ENCODE results near the gene APLP2.

Gene APLP2

DNA sequence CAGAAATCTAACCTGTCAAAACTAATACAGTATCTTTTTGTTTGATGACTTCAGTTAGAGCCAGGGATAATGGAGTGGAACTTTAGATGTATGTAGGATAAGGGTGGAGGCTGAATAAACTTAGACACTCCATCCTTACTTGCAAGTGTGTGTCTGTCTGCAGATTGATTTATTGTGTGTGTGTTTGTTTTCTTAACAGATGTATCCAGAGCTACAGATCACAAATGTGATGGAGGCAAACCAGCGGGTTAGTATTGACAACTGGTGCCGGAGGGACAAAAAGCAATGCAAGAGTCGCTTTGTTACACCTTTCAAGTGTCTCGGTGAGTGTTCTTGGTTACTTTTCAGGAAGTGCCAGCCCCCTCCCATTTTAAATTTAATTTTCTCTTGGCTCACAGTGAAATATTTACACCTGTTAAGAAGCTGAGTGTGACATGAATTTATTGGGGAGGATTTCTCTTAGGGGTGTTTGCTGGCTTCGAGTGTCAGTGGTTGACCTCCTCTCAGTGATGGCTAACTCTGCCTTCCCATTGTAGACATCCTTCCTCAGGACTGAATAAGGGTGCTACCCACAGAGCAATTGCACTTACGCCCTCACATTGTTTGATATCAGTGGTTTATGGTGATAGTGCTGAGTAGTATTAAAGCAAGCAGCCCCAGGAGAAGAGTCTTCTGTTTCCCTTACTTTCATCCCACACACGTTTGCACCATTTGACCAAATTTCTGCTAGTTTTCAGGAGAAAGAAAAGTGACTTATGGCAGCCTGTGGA, 40.8 kb downstream of the APLP2 start:
- CTCF ChIA-PET: no interaction called here
- Histone ChIP-seq H3K27ac (ENCODE audit: insufficient read depth in 1 of 2, low read depth in 1 of 2, low read length in 2 of 2, poor library complexity in 1 of 2, severe bottlenecking in 2 of 2) (no peak overlapping the region), H3K4me3 (ENCODE audit: control insufficient read depth in 1 of 7, extremely low read depth in 1 of 7, insufficient read depth in 4 of 7, low read depth in 2 of 7, low read length in 6 of 7) (no peak overlapping the region), H3K9me3 (ENCODE audit: control extremely low read depth in 1 of 5, control insufficient read depth in 4 of 5, insufficient read depth in 2 of 5, low read depth in 1 of 5, low read length in 4 of 5) (no peaks in the 10 kb centered on the region), H3K4me1 (ENCODE audit: control extremely low read depth in 1 of 4, control insufficient read depth in 4 of 4, insufficient read depth in 4 of 4, low read length in 3 of 4) (peaks cover 0 to 8% (median 2%) of the 10 kb centered on the region in 4 experiments), H3K36me3 (ENCODE audit: control insufficient read depth in 4 of 4, insufficient read depth in 4 of 4, low read length in 3 of 4) (peaks cover 4 to 43% (median 25%) of the 10 kb centered on the region in 4 experiments), H3K27me3 (replicated peaks in 2 of 5; ENCODE audit: control insufficient read depth in 4 of 5, insufficient read depth in 5 of 5, low read length in 4 of 5) (no peaks in the 10 kb centered on the region)
- DNase-seq: no peak
- POLR2A ChIA-PET: no interaction called here
- 98% methylated on average over 4 of the region's 7 CpGs for WGBS (ENCODE audit: insufficient coverage)

DNA sequence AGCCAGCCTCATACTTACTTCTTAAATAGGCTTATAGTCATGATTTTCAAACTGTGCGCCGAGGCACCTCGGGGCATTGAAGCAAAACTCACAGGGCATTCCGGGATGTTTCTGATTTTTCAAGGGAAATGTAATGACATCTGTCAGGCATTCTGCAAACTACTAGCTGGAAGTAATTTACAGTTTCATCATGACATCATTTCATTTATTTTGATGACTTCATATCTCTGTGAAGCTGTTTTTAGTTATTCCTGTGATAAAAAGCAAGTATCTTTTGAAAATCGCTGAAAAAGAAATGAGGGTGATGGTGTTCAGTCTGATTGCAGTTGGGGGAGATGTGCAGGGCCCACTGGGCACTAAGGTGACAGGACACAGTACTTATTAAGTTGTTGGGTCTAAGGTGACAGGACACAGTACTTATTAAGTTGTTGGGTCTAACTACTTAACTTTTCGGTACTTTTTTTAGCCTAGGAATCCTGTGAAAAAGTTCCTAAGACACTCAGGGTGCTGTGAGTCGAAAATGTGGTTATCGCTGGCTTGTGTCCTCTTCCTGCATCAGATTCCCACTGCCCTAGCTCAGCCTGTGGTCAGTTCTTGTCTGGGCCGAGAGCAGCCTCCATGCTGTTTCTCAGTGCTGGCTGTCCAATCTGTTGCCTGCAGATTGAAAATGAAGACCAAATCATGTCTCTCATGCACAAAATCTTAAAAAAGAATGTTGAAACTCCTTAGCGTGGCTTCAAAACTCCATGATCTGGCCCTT, 42.6 kb downstream of the APLP2 start:
- Histone ChIP-seq H3K9me3 (ENCODE audit: control extremely low read depth in 1 of 5, control insufficient read depth in 4 of 5, insufficient read depth in 2 of 5, low read depth in 1 of 5, low read length in 4 of 5) (no peaks in the 10 kb centered on the region), H3K36me3 (ENCODE audit: control insufficient read depth in 4 of 4, insufficient read depth in 4 of 4, low read length in 3 of 4) (peaks cover 4 to 43% (median 27%) of the 10 kb centered on the region in 4 experiments), H3K27me3 (replicated peaks in 2 of 5; ENCODE audit: control insufficient read depth in 4 of 5, insufficient read depth in 5 of 5, low read length in 4 of 5) (no peaks in the 10 kb centered on the region), H3K4me1 (ENCODE audit: control extremely low read depth in 1 of 4, control insufficient read depth in 4 of 4, insufficient read depth in 4 of 4, low read length in 3 of 4) (peaks cover 0 to 12% (median 4%) of the 10 kb centered on the region in 4 experiments), H3K4me3 (ENCODE audit: control insufficient read depth in 1 of 7, extremely low read depth in 1 of 7, insufficient read depth in 4 of 7, low read depth in 2 of 7, low read length in 6 of 7) (no peak overlapping the region), H3K27ac (ENCODE audit: insufficient read depth in 1 of 2, low read depth in 1 of 2, low read length in 2 of 2, poor library complexity in 1 of 2, severe bottlenecking in 2 of 2) (no peak overlapping the region)
- CTCF ChIA-PET: interaction anchor here (0.6 kb wide), 1 partner anchor 16 kb away, joined by 4 read pairs; no protein-coding TSS in a partner anchor
- POLR2A ChIA-PET: no interaction called here
- no peak for DNase-seq
- 99% methylated on average over 6 of the region's 10 CpGs for WGBS (ENCODE audit: insufficient coverage)

DNA sequence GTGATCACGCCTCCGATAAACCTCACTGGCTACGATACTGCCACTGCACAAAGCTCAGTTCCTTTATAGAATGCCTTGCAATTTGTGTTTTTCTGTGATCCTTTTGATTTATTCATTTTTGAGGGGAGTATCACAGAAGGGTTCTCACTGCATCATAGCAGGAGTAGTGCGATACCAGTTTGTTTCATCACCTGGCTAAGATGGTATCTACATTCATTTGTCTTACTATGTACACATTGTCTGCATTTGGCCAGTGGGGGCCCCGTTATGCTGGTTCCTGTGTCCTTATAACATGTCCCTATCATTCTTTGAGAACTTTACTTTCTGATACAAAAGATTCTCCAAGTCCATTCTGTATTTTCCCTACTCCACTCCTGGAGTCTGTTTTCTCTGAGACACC, 44.6 kb downstream of the APLP2 start:
- WGBS (ENCODE audit: insufficient coverage): 92% methylated on average over 2 of the region's 5 CpGs
- peaks cover 3 to 43% (median 27%) of the 10 kb centered on the region in 4 experiments for H3K36me3 ChIP-seq (ENCODE audit: control insufficient read depth in 4 of 4, insufficient read depth in 4 of 4, low read length in 3 of 4)
- CTCF ChIA-PET: interaction anchor here (0.8 to 9.1 kb wide), 5 partner anchors 10 to 193 kb away, joined by 3 to 71 read pairs (median 4); partner anchors contain the start of gene PRDM10
- POLR2A ChIA-PET: no interaction called here
- no peak overlapping the region for H3K4me3 ChIP-seq (ENCODE audit: control insufficient read depth in 1 of 7, extremely low read depth in 1 of 7, insufficient read depth in 4 of 7, low read depth in 2 of 7, low read length in 6 of 7)
- H3K27ac ChIP-seq (ENCODE audit: insufficient read depth in 1 of 2, low read depth in 1 of 2, low read length in 2 of 2, poor library complexity in 1 of 2, severe bottlenecking in 2 of 2): no peak overlapping the region
- no peaks in the 10 kb centered on the region for H3K27me3 ChIP-seq (replicated peaks in 2 of 5; ENCODE audit: control insufficient read depth in 4 of 5, insufficient read depth in 5 of 5, low read length in 4 of 5)
- DNase-seq: no peak
- H3K9me3 ChIP-seq (ENCODE audit: control extremely low read depth in 1 of 5, control insufficient read depth in 4 of 5, insufficient read depth in 2 of 5, low read depth in 1 of 5, low read length in 4 of 5): no peaks in the 10 kb centered on the region
- H3K4me1 ChIP-seq (ENCODE audit: control extremely low read depth in 1 of 4, control insufficient read depth in 4 of 4, insufficient read depth in 4 of 4, low read length in 3 of 4): peaks cover 12 to 24% (median 13%) of the 10 kb centered on the region in 4 experiments

- 92% methylated on average over 2 of the region's 4 CpGs for WGBS (ENCODE audit: insufficient coverage)
- Histone ChIP-seq H3K36me3 (ENCODE audit: control insufficient read depth in 4 of 4, insufficient read depth in 4 of 4, low read length in 3 of 4) (peaks cover 0 to 41% (median 24%) of the 10 kb centered on the region in 4 experiments), H3K4me1 (ENCODE audit: control extremely low read depth in 1 of 4, control insufficient read depth in 4 of 4, insufficient read depth in 4 of 4, low read length in 3 of 4) (peaks cover 12 to 26% (median 16%) of the 10 kb centered on the region in 4 experiments), H3K4me3 (ENCODE audit: control insufficient read depth in 1 of 7, extremely low read depth in 1 of 7, insufficient read depth in 4 of 7, low read depth in 2 of 7, low read length in 6 of 7) (no peak overlapping the region), H3K9me3 (ENCODE audit: control extremely low read depth in 1 of 5, control insufficient read depth in 4 of 5, insufficient read depth in 2 of 5, low read depth in 1 of 5, low read length in 4 of 5) (no peaks in the 10 kb centered on the region), H3K27ac (ENCODE audit: insufficient read depth in 1 of 2, low read depth in 1 of 2, low read length in 2 of 2, poor library complexity in 1 of 2, severe bottlenecking in 2 of 2) (no peak overlapping the region), H3K27me3 (replicated peaks in 2 of 5; ENCODE audit: control insufficient read depth in 4 of 5, insufficient read depth in 5 of 5, low read length in 4 of 5) (no peaks in the 10 kb centered on the region)
- ChIA-PET CTCF (interaction anchor here (0.8 to 9.1 kb wide), 6 partner anchors 9 to 193 kb away, joined by 3 to 71 read pairs (median 5); partner anchors contain the start of gene PRDM10), POLR2A (no interaction called here)
- no peak for DNase-seq
Observed at GRCh38 chr11:130114726-130115125, 45.0 kb downstream of the APLP2 start.

DNA sequence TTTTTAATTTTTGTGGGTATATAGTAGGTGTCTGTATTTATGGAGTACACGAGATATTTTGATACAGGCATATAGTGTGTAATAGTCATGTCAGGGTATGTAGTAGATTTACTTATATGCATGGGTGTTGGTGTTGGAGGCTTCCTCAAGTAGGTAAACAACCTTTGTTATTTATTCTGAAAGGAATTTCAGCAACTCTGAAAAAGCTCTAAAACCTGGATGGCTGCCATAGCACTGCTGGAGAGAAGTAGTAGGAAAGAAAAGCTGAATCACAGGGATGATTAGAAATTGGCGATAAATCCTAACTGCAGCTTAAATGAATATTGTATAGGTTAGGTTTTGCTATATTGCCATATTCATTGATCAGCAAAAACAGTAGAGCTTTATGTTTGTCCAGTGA, 45.5 kb downstream of the APLP2 start:
- peak overlapping the region in 1 of 2 experiments; percentile 35 for H3K27ac ChIP-seq (ENCODE audit: insufficient read depth in 1 of 2, low read depth in 1 of 2, low read length in 2 of 2, poor library complexity in 1 of 2, severe bottlenecking in 2 of 2)
- H3K4me1 ChIP-seq (ENCODE audit: control extremely low read depth in 1 of 4, control insufficient read depth in 4 of 4, insufficient read depth in 4 of 4, low read length in 3 of 4): peaks cover 12 to 26% (median 16%) of the 10 kb centered on the region in 4 experiments
- no peak for DNase-seq
- no peaks in the 10 kb centered on the region for H3K27me3 ChIP-seq (replicated peaks in 2 of 5; ENCODE audit: control insufficient read depth in 4 of 5, insufficient read depth in 5 of 5, low read length in 4 of 5)
- 100% methylated on average over 1 of the region's 2 CpGs for WGBS (ENCODE audit: insufficient coverage)
- H3K4me3 ChIP-seq (ENCODE audit: control insufficient read depth in 1 of 7, extremely low read depth in 1 of 7, insufficient read depth in 4 of 7, low read depth in 2 of 7, low read length in 6 of 7): no peak overlapping the region
- H3K36me3 ChIP-seq (ENCODE audit: control insufficient read depth in 4 of 4, insufficient read depth in 4 of 4, low read length in 3 of 4): peaks cover 0 to 36% (median 21%) of the 10 kb centered on the region in 4 experiments
- CTCF ChIA-PET: interaction anchor here (0.8 to 9.1 kb wide), 8 partner anchors 9 to 194 kb away, joined by 3 to 71 read pairs (median 4); partner anchors contain the start of gene PRDM10
- H3K9me3 ChIP-seq (ENCODE audit: control extremely low read depth in 1 of 5, control insufficient read depth in 4 of 5, insufficient read depth in 2 of 5, low read depth in 1 of 5, low read length in 4 of 5): no peaks in the 10 kb centered on the region
- POLR2A ChIA-PET: no interaction called here

DNA sequence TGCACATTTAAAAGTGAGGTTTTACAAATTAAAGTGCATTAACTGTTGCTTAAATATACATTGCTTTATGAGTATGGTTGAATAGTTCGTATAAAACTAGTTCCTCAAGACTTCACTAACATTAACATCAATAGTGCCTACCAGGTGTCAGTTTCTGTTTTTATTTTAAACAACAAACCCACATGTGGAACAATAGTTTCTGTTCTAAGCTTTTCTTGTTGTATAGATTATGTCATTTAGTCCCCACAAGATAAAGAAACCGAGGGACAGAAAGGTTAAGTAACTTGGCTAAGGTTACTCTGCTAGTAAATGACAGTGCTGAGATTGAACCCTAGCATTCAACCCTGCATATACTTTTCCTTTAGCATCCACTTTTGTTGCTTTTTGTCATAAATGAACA, 48.5 kb downstream of the APLP2 start:
- Histone ChIP-seq H3K4me3 (ENCODE audit: control insufficient read depth in 1 of 7, extremely low read depth in 1 of 7, insufficient read depth in 4 of 7, low read depth in 2 of 7, low read length in 6 of 7) (no peak overlapping the region), H3K9me3 (ENCODE audit: control extremely low read depth in 1 of 5, control insufficient read depth in 4 of 5, insufficient read depth in 2 of 5, low read depth in 1 of 5, low read length in 4 of 5) (no peaks in the 10 kb centered on the region), H3K27me3 (replicated peaks in 2 of 5; ENCODE audit: control insufficient read depth in 4 of 5, insufficient read depth in 5 of 5, low read length in 4 of 5) (no peaks in the 10 kb centered on the region), H3K4me1 (ENCODE audit: control extremely low read depth in 1 of 4, control insufficient read depth in 4 of 4, insufficient read depth in 4 of 4, low read length in 3 of 4) (peaks cover 23 to 39% (median 25%) of the 10 kb centered on the region in 4 experiments), H3K36me3 (ENCODE audit: control insufficient read depth in 4 of 4, insufficient read depth in 4 of 4, low read length in 3 of 4) (peaks cover 0 to 18% (median 12%) of the 10 kb centered on the region in 4 experiments), H3K27ac (ENCODE audit: insufficient read depth in 1 of 2, low read depth in 1 of 2, low read length in 2 of 2, poor library complexity in 1 of 2, severe bottlenecking in 2 of 2) (no peak overlapping the region)
- DNase-seq: no peak
- ChIA-PET CTCF (interaction anchor here (1.0 to 9.1 kb wide), 5 partner anchors 12 to 195 kb away, joined by 3 to 71 read pairs (median 4); no protein-coding TSS in a partner anchor), POLR2A (interaction anchor here (0.6 kb wide), 1 partner anchor 31 kb away, joined by 3 read pairs; no protein-coding TSS in a partner anchor)
- WGBS (ENCODE audit: insufficient coverage): no CpG with 5 or more reads among the region's 2 CpGs
